SK-N-SH (cell line): Measurements from ENCODE around the gene CLK4.

Source experiments
- CTCF ChIP-seq: fragments of 200-600 bp; sonication (generic); IDR thresholded peaks from 2 replicates; pipeline ENCODE4 v1.6.1; 2017; ENCODE audit warnings: antibody characterized with exemption, mild to moderate bottlenecking, moderate library complexity
- EZH2phosphoT487 ChIP-seq: fragments of 200-600 bp; sonication (generic); IDR thresholded peaks from 2 replicates; pipeline ENCODE4 v1.6.1; 2017; ENCODE audit warnings: low read depth, mixed run types, mild to moderate bottlenecking, antibody characterized with exemption, moderate library complexity, borderline replicate concordance
- POLR2AphosphoS5 ChIP-seq: IDR thresholded peaks from 2 replicates; pipeline ENCODE4 v1.6.1; 2012; ENCODE audit warnings: low read depth, low read length
- RAD21 ChIP-seq: IDR thresholded peaks from 2 replicates; pipeline ENCODE4 v1.6.1; 2012; ENCODE audit warnings: mild to moderate bottlenecking, low read length

DNA sequence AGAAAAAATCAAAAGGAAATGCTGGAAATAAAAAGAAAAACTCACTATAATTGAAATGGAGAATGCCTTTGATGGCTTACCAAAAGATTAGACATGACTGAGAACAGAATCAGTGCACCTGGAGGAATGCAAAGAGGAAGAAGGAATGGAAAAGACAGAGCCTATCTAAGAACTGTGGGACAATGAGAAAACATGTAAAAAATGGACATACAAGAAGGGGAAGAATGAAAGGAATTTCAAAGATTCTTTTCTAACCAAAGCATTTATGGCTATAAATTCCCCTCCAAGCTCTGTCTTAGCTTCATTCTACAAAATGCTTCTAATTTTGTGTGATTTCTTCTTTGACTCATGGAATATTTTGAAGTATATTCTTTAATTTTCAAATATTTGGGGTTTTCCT is 47.5 kb upstream of the CLK4 start:
- TF ChIP-seq RAD21 (no peak), POLR2AphosphoS5 (no peak), CTCF (no peak), EZH2phosphoT487 (no peak)
